ENCODE results near the gene CTNND2.

CTNND2 gene

DNA sequence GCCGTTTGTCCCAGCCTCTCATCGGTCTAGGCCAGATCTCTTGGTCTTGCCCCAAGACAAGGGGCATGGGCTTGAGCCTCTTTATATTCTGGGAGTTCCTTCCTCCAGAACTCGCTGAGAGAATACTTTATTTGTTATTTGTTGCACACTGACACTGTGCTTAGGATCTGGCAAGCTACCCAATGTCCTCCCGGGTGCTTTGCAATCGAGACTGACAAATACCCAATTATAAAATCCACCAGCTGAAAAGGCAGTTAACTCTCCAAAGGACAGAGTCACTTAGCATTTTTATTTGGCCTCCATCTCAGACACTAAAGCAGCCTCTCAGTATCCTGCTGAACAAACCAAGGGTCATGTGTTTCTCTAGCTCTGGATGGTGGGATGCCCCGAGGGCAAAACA, 643.0 kb downstream of the CTNND2 start:
- no peak for DNase-seq (ENCODE audit: low read depth, low spot score)

DNA sequence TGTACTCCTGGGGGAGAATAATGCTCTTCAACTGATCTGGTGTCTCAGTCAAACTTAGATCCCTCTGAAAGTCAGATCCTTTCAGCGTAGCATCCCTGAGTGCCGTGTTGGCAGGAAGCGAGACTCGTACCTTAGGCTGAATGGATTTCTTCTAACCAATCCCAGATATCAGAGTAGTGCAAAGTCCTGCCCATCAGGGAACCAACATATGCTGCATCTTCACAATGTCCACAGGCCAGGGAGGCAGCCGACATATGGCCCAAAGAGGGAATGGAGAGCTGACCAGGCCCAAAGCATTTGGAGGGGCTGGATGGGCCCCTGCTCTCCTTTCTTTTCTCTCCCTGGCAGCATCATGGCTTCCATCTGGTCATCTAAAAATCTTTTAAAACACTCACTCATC, 646.2 kb downstream of the CTNND2 start:
- DNase-seq (ENCODE audit: low read depth, low spot score): no peak

DNA sequence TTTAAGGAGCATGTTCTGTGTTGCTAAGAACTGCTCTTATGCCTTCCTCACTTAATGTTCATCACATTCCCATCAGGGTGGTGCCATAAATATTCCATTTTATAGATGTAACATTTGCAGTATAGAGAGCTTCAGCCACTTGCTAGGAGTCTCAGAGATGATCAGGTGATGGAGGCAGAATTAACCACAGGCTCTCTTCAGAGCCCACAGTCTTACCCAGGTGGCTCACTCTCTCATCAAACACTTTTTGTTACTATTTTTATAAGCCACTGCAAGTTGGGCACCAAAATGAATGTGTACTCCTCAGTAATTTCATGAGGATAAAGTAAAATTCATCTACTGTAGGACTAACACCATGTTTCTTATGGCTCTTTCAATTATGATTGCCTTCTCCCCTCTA, 651.7 kb downstream of the CTNND2 start:
- no peak for DNase-seq (ENCODE audit: low read depth, low spot score)

DNA sequence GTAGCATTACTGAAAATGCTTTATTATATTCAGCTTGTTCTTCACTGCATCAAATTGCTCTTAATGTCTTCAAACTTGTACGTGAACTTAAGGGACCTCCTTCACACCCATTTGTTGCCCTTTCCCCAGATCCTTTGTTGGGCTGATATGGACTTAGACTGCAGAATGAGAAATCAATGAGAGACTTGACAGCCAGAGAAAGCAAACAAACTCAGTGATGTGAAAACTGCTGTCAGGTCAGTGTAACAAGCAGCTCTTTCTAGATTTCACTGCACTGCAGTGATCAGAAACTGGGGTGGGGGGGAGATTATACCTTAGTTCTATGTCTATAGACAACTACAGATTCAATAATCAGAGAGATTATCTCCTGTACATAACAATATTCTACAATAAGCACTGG, 652.2 kb downstream of the CTNND2 start:
- no peak for DNase-seq (ENCODE audit: low read depth, low spot score)

DNA sequence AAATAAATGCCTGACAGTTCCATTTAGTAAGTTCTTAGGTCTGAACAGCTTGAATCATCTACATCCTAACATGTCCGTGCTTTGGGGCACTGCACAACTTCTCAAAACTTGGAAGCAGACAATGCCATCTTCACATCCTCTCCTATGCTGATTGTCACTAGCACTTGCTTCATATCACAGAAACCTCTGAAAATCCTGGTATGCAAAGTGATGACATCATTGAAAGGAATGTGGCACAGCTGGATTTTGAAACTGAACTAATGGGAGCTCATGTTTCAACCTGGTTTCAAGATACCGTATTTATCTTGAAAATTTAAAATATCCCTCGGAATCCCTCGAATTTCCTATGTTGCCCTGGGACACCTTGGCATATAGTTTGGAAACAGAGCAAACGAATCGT, 653.0 kb downstream of the CTNND2 start:
- no peak for DNase-seq (ENCODE audit: low read depth, low spot score)

GRCh38 chr5:11248966-11249365, 655.3 kb downstream of the CTNND2 start:
- DNase-seq (ENCODE audit: low read depth, low spot score): no peak

- no peak for DNase-seq (ENCODE audit: low read depth, low spot score)
Observed at GRCh38 chr5:11247224-11247623, 657.0 kb downstream of the CTNND2 start.

DNA sequence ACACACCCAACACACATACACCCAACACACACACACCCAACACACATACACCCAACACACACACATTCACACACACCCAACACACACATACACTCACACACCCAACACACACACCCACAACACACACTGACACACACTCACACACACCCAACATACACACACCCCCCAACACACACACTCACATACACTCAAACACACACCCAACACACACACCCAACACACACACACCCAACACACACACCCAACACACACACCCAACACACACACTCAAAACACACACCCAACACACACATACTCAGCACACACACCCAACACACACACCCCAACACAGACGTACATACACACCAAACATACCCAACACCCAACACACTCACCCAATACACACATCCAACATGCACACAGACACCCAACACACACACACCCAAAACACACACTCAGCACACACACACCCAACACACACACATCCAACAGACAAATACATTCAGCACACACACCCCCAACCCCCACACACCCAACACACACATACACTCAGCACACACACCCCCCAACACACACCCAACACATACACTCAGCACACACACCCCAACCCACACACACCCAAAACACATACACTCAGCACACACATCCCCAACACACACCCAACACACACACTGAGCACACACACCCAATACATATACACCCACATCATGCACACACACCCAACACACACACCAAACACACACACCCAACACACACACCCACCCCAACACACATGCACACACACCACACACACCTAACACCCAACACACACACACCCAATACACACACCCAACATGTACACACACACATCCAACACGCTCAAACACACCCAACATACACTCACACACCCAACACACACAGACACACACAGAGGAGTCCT, 663.7 kb downstream of the CTNND2 start:
- DNase-seq (ENCODE audit: low read depth, low spot score): no peak

DNA sequence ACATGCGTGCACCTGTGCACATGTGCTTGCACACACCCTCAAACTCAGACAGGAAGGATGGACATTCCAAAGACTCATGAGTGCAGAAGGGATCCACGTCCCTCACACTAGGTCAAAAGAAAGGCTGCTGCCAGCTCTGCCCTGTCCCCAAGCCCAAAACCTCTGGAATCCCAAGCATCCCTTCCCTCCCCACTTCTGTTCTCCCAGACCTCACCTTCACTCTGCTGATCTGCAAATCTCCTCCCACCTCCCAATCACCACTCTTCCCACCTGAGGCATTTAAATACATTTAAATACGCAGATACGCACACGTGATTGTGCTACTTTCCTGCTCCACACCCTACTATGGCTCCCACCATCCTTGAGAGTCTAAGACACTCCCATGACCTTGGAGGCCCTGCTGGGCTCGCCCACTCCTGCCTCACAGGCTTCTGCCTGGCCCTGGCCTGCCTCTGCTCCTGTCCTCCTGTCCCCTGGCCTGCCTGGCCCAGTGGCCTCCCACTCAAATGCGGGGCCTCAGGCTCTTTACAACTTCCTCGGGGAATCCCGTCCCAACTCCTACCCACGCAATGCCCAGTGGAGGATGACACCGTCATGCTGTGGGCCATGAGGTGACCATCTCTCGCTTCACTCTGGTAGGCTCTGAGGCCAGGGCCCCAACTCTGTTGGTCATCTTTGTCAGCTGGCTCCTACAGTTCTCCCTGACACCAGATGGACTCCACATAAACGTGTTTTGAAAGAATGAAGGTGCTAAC, 664.8 kb downstream of the CTNND2 start:
- DNase-seq (ENCODE audit: low read depth, low spot score): no peak

DNA sequence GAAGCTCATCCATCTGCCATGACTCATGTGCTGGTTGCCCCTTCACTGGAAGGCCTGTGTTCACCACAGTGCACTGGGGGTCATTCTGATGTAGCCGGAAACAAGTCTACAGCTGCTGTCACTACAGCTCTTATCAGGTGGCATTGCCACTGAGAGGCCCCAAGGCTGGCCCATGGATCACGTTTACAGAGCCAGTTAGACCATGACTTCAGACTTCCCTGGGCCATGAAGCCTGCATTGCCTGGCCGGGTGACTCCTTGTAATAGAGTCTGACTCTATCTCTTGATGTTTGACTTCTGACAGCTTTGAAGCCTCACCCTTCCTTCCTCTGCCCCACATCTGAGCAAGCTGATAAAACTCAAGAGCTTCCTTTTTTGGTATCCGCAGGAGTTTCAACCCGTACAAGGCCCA, 669.7 kb downstream of the CTNND2 start:
- DNase-seq (ENCODE audit: low read depth, low spot score): no peak

GRCh38 chr5:11230890-11231289, 673.4 kb downstream of the CTNND2 start:
- no peak for DNase-seq (ENCODE audit: low read depth, low spot score)

DNA sequence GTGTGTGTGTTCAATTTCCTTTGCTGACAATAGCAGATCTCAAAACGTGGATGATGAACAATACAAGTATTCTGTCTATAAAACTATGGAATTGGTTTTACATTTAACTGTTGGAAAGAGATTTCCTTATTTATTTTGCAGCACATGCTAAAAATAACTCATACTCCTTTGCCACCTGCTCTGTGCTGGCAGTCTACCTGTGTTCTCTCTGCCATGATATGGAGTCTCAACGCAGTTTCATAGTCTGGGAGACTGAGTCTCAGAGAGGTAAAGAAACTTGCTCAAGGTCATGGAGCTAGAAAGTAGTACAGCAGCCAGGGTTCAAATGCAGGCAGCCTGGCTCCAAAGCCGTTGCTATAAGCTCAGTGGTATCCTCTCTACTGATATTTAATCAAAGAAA, 677.2 kb downstream of the CTNND2 start:
- DNase-seq (ENCODE audit: low read depth, low spot score): no peak

- no peak for DNase-seq (ENCODE audit: low read depth, low spot score)
Observed at GRCh38 chr5:11224436-11225187, 679.6 kb downstream of the CTNND2 start.

- no peak for DNase-seq (ENCODE audit: low read depth, low spot score)
Observed at GRCh38 chr5:11222169-11222568, 682.1 kb downstream of the CTNND2 start.

DNA sequence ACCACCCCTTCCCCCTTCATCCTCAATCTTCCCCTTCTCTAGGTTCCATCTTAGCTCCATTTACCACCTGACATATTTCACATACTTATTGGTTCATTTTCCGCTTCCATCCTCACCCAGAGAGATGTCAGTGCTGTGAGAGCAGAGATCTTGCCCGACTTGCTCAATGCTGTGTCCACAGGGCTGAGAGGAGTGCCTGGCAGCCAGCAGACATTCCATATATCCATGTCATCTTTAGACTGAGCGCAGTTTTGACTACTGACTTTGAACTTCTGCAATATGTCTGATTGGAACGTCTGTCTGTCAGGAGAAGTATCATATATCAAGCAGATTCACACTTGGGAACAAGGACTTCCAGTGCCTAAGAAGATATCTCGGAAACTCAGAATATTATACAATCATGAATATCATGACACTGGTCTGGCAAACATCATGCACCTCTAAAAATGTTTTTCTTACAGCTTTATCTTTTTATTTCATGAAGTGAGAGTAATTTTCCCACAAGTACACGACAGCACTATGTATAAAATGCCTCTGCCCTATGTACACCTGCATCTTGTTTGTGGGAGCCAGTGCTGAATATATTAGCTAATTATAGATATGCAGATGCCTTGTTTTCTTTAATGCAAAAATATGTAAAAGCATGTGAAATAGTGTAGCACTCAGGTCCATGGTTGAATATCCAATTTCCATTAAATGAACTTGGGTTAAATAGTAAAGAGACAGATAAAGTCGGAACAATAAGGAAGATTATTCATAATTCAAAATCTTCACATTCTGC, 689.2 kb downstream of the CTNND2 start:
- DNase-seq (ENCODE audit: low read depth, low spot score): no peak

GRCh38 chr5:11212706-11213105, 691.5 kb downstream of the CTNND2 start:
- DNase-seq (ENCODE audit: low read depth, low spot score): no peak

DNA sequence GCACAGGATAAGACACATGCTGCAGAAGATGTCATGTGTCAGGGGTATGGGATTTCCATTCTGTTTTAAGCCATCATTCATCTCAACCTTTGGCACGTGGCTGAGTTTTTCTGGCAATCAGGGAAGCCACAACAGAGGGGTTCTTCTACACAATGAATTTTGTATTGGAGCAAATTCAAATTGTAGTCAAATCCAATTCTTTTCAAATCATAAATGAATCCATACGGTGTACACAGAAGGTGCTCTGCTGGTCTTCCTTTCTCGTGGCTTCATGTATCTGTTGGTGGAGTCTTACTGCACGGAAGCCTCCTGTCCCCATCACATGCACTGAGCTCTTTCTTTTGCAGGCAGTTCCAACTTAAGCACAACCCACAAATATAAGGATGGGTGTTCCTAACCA, 706.5 kb downstream of the CTNND2 start:
- DNase-seq (ENCODE audit: low read depth, low spot score): no peak

GRCh38 chr5:11191673-11192072, 712.6 kb downstream of the CTNND2 start:
- no peak for DNase-seq (ENCODE audit: low read depth, low spot score)

- DNase-seq (ENCODE audit: low read depth, low spot score): no peak
Observed at GRCh38 chr5:11182441-11183080, 721.7 kb downstream of the CTNND2 start.

GRCh38 chr5:11181940-11182339, 722.3 kb downstream of the CTNND2 start:
- DNase-seq (ENCODE audit: low read depth, low spot score): no peak

DNA sequence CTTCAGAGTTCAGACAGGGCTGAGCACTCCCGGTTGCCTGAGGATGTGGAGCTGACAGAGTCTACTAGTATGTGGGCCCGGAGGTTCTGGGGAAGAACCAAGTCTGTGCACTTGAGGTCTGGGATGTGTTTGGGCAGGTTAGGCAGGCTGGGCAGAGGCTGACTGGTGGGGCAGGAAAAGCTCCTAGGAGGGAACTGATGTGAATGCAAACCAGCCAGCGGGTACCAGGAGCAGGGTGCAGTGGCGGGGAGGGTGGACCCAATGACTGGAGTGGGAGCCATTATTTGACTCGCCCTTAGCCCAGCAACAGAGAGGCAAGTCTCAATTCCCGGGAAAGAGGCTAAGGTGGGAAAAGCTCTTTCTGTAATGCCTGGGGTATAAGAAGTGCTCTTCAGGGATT, 723.4 kb downstream of the CTNND2 start:
- DNase-seq (ENCODE audit: low read depth, low spot score): no peak

Data from smooth muscle cell of the brain vasculature (primary cell).